ENCODE data around the gene ITIH5.

The ITIH5 gene

DNA sequence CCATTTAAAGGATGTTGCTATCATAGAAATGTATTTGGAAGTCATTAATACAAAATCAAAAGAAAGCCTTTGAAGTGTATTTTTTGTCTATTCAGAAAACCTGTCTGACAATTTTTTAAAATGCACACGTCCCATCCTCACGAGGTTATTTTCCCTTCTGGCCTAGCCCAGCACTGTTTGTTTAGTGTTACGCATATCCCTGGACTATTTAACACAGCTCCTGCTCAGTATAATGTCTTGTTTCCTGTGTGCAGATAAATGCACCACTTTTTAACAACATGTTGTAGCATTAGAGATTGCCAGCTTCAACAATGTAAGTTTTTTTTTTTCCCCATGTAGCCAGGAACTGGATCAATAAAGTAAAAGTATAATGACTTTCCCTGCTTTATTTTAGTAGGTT is 153.3 kb downstream of the ITIH5 start:
- no peak for DNase-seq

DNA sequence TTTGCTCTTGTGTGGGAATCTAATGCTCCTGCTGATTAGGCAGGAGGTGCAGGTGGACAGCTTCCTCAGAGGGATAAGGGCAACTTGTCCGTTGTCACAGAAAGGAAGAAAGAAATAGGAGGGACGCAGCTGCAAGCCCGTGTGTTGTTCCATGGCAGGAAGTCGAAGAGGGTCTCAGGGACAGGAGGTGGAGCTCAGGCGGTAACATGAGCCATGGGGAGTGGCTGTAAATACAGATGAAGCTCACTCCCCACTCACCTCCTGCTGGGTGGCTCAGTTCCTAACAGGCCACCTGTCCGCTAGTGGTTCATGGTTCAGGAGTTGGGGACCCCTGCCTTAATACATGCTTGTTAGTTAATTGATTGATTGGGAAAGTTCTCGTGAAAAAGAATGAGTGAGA is 154.3 kb downstream of the ITIH5 start:
- no peak for DNase-seq

DNA sequence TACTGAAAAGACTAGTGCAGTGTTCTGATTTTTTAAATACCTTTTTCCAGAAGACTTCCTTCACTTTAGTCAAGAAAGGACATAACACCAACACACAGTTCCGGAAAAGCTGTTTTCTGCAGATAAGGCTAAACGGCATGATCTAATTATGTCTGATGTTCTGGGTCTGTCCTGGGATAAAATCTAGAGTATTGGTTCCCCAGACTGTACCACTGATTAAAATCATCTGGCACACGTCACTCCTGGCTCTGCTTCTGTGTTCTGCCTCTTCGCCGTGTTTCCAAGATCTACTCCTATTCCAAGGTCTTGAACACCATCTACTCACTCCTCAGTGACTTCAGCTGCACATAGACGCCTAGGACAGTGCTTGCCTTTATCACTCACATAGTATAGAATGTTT is 155.2 kb downstream of the ITIH5 start:
- no peak for DNase-seq

All from SW 1271 (cell line).